ENCODE results near the gene SLC12A7.

- TF ChIP-seq, protein P1, sequence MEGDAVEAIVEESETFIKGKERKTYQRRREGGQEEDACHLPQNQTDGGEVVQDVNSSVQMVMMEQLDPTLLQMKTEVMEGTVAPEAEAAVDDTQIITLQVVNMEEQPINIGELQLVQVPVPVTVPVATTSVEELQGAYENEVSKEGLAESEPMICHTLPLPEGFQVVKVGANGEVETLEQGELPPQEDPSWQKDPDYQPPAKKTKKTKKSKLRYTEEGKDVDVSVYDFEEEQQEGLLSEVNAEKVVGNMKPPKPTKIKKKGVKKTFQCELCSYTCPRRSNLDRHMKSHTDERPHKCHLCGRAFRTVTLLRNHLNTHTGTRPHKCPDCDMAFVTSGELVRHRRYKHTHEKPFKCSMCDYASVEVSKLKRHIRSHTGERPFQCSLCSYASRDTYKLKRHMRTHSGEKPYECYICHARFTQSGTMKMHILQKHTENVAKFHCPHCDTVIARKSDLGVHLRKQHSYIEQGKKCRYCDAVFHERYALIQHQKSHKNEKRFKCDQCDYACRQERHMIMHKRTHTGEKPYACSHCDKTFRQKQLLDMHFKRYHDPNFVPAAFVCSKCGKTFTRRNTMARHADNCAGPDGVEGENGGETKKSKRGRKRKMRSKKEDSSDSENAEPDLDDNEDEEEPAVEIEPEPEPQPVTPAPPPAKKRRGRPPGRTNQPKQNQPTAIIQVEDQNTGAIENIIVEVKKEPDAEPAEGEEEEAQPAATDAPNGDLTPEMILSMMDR (conservative IDR thresholded peaks at IDR 0.05), result no peak
- TF ChIP-seq ZFX (IDR thresholded peaks at IDR 0.05), result no peak
Measured at GRCh38 chr5:1159341-1159675, 47.4 kb upstream of the SLC12A7 start.
